ENCODE measurements around the gene CPNE2.

CPNE2 gene

DNA sequence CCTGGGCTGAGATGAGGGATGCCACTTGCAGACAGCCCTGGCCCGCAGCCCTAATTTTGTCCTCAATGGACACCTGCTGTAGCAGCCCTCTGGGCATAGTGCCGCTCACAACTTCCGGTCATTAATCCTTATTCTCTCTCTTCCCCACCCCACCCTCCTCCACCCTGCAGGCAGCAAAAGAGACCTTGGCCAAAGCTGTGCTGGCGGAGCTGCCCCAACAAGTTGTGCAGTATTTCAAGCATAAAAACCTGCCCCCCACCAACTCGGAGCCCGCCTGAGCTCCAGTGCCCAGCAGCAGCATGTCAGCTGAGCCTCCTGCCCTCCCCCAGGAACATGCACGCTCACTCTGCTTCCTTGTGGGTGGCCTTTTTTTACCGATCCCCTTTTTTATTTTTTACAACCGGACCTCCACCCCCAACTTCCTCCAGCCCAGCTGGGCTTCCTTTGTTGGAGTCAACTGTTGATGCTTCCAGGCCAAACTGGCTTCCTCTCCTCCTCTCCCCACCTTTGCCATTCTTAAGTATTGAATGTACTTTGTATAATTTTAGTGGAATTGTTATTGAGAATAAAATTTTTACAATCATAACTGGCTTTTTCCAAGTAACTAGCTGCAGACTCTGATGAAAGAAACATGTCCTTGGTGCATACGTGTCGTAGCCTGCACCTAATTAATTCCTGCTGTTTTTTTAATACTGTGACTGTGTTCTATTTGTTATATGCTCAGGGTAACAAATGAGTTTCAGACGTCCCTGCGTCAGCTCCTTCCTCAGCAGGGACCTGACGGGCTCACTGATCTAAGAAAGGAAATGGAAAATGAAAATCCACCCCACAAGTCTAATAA lies 55.2 kb downstream of the CPNE2 start:
- DNase-seq (ENCODE audit: low read depth in 1 of 2, low spot score in 1 of 2): no peak
- in situ Hi-C loops (cut with HindIII; ENCODE audit: low pct_unique_long_range_greater_than_20kb, low sequenced_read_pairs): no loop called here
- TF ChIP-seq JUND (IDR thresholded peaks at IDR 0.05; ENCODE audit: low read depth): no peak

DNA sequence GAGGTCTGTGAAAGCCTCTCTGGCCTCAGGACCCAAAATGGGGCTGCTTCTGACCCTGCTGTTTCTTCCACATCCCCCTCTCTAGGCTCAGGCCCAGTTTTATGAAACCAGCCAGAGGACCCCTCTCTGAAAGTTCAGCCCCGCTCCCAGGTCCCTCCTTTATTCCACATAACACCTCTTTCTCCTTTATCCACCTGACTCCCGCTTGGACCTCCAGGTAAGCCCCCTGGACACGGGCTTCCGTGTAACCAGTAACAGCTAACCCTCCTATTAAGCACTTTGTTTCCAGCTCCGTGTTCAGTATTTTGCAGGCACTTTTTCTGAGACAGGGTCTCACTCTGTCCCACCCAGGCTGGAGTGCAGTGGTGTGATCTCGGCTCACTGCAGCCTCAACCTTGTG lies 56.1 kb downstream of the CPNE2 start:
- in situ Hi-C loops (cut with HindIII; ENCODE audit: low pct_unique_long_range_greater_than_20kb, low sequenced_read_pairs): no loop called here
- no peak for TF ChIP-seq JUND (IDR thresholded peaks at IDR 0.05; ENCODE audit: low read depth)
- no peak for DNase-seq (ENCODE audit: low read depth in 1 of 2, low spot score in 1 of 2)

DNA sequence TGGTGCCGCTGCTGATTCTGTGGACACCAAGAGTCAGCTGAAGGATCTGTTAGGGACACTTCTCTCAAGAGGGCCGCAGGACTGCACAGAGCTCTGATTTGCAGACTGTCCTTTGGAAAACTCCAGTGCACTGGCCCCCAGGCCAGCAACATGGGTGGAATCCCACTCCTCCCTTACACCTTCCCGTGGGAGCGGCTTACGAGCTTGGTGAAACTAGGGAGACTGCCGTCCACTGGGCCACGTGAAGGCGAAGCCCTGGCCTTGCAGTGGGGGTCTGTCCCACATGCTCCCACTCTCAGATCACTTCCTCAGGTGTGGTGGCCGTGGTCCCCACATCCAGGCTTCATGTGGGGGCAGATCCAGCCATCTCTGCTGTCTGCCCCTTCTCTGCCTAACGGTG lies 57.0 kb downstream of the CPNE2 start:
- TF ChIP-seq JUND (IDR thresholded peaks at IDR 0.05; ENCODE audit: low read depth): no peak
- no peak for DNase-seq (ENCODE audit: low read depth in 1 of 2, low spot score in 1 of 2)
- in situ Hi-C loops (cut with HindIII; ENCODE audit: low pct_unique_long_range_greater_than_20kb, low sequenced_read_pairs): no loop called here

DNA sequence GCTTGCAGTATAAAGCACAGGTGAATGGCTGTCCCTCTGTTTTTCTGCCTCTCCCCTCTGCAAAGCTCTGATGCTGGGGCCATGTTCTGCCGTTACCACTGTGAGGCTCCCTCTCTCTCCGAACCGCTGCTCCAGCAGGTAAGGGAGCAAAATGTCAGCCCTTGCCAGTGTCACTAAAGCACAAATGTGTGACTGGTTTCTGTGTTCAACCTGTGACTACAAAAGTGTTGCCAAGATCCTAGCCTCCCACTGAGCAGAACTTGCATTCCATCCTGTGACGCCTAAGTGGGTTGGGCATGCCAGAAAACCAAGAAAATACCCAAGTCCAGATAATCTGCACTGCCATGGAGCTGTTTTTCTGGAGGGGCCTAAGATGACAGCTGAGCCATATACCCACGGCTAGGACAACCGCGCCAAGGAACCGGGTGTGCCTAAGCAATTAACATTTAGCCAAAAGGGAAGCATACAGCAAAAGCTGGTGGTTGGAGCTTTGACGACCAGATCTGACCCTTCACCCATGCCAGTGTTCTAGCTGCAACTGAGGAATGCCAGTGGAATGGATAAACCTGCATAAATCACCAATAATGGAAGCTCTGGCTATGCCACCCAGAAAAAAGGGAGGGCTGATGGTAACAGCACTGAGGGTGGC lies 58.4 kb downstream of the CPNE2 start:
- in situ Hi-C loops (cut with HindIII; ENCODE audit: low pct_unique_long_range_greater_than_20kb, low sequenced_read_pairs): no loop called here
- no peak for DNase-seq (ENCODE audit: low read depth in 1 of 2, low spot score in 1 of 2)
- TF ChIP-seq JUND (IDR thresholded peaks at IDR 0.05; ENCODE audit: low read depth): no peak

DNA sequence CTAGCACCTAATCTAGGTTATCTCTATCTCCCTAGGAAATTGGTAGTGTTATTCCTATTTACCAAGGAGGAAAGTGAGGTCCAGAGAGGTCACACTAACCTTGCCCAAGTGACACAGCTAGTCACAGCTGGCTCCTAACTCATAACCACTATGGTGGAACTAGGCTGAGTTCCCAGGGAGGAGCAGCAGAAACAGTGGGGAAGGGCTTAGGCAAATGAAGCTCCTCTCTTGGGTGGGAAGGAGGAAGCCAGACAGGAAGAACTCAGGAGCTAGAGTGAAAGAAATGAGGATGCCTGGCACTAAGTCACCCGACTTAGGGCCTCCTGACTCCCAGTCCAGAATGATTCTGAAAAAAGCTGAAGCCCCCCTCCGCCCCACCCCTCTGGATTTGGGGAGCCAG lies 59.0 kb downstream of the CPNE2 start:
- in situ Hi-C loops (cut with HindIII; ENCODE audit: low pct_unique_long_range_greater_than_20kb, low sequenced_read_pairs): no loop called here
- DNase-seq (ENCODE audit: low read depth in 1 of 2, low spot score in 1 of 2): no peak
- no peak for TF ChIP-seq JUND (IDR thresholded peaks at IDR 0.05; ENCODE audit: low read depth)

DNA sequence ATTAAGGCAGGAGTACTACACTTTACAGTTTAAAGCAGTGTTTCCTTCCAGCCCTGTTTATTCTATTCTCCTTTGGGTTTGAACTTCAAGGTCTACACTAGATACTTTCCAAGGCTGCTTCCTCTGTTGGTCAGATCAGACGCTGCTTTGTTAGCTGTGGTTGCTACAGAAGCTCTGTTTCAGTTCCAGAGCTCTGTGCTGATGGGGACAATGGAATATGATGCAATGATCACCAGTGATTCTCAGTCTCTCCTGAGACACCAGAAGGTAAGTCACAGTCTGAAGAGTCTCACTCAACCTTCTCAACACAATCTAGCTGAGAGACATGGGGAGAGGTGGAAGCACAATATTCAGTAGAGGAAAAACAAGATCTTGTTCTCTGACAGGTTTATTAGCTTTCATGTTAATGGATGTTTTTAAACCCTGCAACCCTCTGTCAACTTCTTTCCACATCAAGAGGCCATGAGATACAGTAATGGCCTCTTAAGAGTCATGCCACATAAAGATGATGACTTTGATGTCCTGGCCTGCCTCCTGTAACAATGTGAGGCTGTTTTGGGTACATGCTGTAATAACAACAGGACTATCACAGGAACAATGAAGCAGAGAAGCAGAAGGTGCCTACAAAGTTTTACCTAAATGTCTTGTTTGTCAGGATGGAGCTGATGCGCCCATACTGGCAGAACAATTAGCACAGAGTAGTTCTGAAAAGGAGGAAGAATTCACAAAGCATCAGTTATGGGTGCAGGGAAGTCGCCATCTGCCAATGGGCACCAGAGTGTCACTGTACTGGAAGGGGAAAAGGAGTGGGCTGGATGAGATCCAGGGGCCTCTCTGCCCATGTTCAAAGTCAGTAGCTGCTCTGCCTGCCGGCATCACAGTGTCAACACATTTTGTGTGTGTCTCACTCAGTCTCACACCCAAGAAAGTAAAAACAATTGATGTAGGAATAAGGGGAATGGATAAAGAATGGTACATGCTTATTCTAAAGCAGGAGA lies 60.0 kb downstream of the CPNE2 start:
- in situ Hi-C loops (cut with HindIII; ENCODE audit: low pct_unique_long_range_greater_than_20kb, low sequenced_read_pairs): no loop called here
- TF ChIP-seq JUND (IDR thresholded peaks at IDR 0.05; ENCODE audit: low read depth): no peak
- no peak for DNase-seq (ENCODE audit: low read depth in 1 of 2, low spot score in 1 of 2)

DNA sequence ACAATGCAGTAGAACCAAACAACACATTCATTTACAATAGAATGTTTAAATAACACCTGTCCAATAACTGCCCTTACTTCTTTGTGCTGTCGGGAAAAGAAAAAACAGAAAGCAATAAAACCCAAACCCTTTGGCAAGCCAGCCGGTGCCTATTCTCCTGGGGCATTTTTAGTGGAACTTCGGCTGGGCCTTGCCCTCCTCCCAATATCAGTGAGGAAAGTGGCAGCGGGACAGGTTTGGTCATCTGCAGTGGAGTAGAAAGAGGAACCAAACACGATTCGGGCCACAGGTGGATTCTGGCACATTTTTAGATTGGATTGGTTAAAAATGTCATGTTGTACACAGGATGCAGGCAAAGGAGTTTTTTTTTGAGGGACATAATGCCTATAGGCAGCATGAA lies 61.5 kb downstream of the CPNE2 start:
- in situ Hi-C loops (cut with HindIII; ENCODE audit: low pct_unique_long_range_greater_than_20kb, low sequenced_read_pairs): no loop called here
- TF ChIP-seq JUND (IDR thresholded peaks at IDR 0.05; ENCODE audit: low read depth): no peak
- no peak for DNase-seq (ENCODE audit: low read depth in 1 of 2, low spot score in 1 of 2)

DNA sequence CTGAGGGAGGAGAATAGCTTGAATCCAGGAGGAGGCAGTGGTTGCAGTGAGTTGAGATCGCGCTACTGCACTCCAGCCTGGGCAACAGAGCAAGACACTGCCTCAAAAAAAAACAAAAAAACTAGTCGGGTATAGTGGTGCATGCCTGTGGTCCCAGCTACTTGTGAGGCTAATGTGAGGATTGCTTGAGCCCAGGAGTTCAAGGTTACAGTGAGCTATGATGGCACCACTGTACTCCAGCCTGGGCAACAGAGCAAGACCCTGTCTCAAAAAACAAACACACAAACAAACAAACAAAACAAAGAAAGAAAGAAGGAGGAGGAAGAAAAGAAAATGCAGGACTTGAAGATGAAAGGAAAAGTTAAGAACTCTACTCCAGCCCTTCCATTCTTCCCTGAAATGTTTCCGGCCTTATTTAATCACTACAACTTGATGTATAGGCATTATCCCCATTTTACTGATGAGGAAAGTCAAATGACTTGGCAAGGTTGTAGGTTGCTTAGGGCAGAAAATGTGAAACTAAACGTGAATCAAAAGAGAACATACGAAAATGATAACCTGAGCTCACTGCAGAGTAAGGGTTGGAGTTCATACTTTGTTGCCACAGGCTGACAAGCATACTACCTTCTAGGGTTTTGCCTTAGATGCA lies 63.4 kb downstream of the CPNE2 start:
- no peak for DNase-seq (ENCODE audit: low read depth in 1 of 2, low spot score in 1 of 2)
- no peak for TF ChIP-seq JUND (IDR thresholded peaks at IDR 0.05; ENCODE audit: low read depth)
- in situ Hi-C loops (cut with HindIII; ENCODE audit: low pct_unique_long_range_greater_than_20kb, low sequenced_read_pairs): no loop called here

DNA sequence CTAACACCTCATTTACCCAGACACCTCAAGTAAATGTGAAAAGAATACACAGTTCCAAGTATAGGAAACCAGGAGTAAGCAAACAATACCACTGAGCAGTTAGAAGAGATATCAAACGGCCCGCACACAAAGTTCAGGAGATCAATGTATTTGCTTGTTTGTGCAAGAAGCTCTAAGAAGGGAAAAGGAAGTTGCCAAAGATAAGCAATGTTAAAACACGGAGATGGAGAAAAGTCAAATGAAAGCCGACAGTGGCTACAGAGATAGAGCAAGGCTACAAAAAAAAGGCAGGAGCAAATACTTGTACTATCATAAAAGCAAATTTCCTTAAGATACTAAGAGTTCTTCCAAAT lies 63.9 kb downstream of the CPNE2 start:
- in situ Hi-C loops (cut with HindIII; ENCODE audit: low pct_unique_long_range_greater_than_20kb, low sequenced_read_pairs): no loop called here
- TF ChIP-seq JUND (IDR thresholded peaks at IDR 0.05; ENCODE audit: low read depth): no peak
- DNase-seq (ENCODE audit: low read depth in 1 of 2, low spot score in 1 of 2): no peak

DNA sequence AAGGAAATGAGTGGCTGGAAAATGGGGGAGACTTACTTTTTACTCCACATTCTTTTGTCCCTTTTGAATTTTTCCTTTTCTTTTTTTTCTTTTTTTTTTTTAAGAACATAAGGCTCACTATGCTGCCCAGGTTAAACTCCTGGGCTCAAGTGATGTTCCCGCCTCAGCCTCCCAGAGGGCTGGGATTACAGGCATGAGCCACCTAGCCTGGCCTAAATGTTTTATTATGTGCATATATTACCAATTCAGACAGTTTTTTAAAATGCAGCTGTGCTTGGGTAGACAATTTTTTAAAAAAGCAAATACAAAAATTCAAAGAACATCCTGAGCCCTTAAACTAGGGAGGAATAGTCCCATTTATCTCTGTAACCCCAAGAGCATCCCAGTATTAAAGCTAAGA lies 65.2 kb downstream of the CPNE2 start:
- no peak for TF ChIP-seq JUND (IDR thresholded peaks at IDR 0.05; ENCODE audit: low read depth)
- no peak for DNase-seq (ENCODE audit: low read depth in 1 of 2, low spot score in 1 of 2)
- in situ Hi-C loops (cut with HindIII; ENCODE audit: low pct_unique_long_range_greater_than_20kb, low sequenced_read_pairs): no loop called here

DNA sequence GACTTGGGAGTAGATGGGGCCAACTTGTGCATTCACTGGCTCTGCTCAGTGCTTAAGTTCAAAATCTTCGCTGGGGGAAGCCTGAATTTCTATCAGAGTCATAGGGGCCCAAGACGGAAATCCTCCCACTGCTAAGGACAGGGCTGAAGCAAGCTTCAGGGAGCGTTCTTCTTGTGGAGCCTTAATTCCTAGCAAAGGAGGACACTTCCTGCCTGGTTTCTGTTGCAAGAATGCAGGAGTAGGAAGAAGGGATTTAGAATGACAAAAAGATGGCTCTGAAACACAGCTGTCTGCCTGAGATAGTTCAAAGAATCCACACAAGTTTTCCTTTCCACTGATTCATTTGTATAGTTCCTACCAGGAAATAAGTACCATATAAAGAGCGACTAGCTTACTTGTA lies 67.1 kb downstream of the CPNE2 start:
- TF ChIP-seq JUND (IDR thresholded peaks at IDR 0.05; ENCODE audit: low read depth): no peak
- no peak for DNase-seq (ENCODE audit: low read depth in 1 of 2, low spot score in 1 of 2)
- in situ Hi-C loops (cut with HindIII; ENCODE audit: low pct_unique_long_range_greater_than_20kb, low sequenced_read_pairs): no loop called here

DNA sequence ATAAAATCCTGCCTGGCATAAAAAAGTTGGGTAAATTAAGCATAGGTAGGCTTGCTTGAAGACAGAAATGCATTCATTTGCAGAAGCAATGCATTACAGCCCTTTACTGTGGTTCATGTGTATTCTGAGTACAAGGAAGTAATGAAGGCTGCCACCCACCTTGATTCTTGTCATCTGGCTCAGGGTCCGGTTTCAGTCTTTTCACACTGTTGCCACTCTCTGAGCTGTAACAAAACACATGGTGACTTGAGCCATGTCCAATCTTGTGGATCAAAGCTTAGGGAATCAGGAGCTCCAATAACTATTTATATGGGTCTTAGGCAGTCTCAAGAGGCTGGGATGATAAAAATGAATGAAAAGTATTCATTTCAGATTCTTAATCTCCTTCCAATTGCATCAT lies 71.5 kb downstream of the CPNE2 start:
- TF ChIP-seq JUND (IDR thresholded peaks at IDR 0.05; ENCODE audit: low read depth): no peak
- no peak for DNase-seq (ENCODE audit: low read depth in 1 of 2, low spot score in 1 of 2)
- in situ Hi-C loops (cut with HindIII; ENCODE audit: low pct_unique_long_range_greater_than_20kb, low sequenced_read_pairs): no loop called here
